ENCODE data around the gene REEP6. TPM values are rescaled to one million over a fixed set of nuclear protein-coding genes. Genes with fewer than 3 reads are reported as not detected.

The REEP6 gene
- total and polyA plus RNA-seq, 2 of the 4 experiments (the other 2 are of a cell fraction) = 1.3 to 2.2 TPM

GRCh38 chr19:1450735-1451731, 39.9 kb upstream of the REEP6 start:
- H3K9me1 ChIP-seq (ENCODE audit: insufficient read depth, low read length) = no peaks in the 10 kb centered on the region
- no peak overlapping the region for H3K4me3 ChIP-seq (ENCODE audit: insufficient read depth, low read depth, low read length)
- in situ Hi-C loops (cut with MboI; ENCODE audit: low sequenced_read_pairs) (no loop called here), dilution Hi-C loops (cut with HindIII; ENCODE audit: low sequenced_read_pairs, unreplicated experiment) (no loop called here), intact Hi-C loops (cut with micrococcal nuclease) (no loop called here)
- no peak overlapping the region for H3K14ac ChIP-seq (replicated peaks; ENCODE audit: low read depth, low read length)
- no peaks in the 10 kb centered on the region for H3K79me1 ChIP-seq (ENCODE audit: low read depth in 1 of 2, low read length in 2 of 2)
- H2AK9ac ChIP-seq (replicated peaks; ENCODE audit: low read depth, low read length, poor library complexity) = no peak overlapping the region
- no peak overlapping the region for H2BK20ac ChIP-seq (ENCODE audit: low read depth, low read length)
- WGBS, 2 experiments (ENCODE audit: extremely low coverage in 2 of 2, insufficient read length in 1 of 2) = 37% methylated on average over 13 of the region's 22 CpGs; no CpG with 5 or more reads in 1 of the 2 experiments
- H3K36me3 ChIP-seq (ENCODE audit: control insufficient read depth, insufficient read depth, low read length) = no peaks in the 10 kb centered on the region
- BruUV-seq (replicated peaks) = no TSS peak
- no peak overlapping the region for H2AK5ac ChIP-seq (ENCODE audit: low read depth, low read length)
- no peak overlapping the region for H3K23ac ChIP-seq (ENCODE audit: low read depth, low read length)
- no peaks in the 10 kb centered on the region for H3K9me3 ChIP-seq (ENCODE audit: control insufficient read depth, insufficient read depth, low read length)
- no peak overlapping the region for H3K56ac ChIP-seq (ENCODE audit: extremely low read depth, insufficient read depth, low read length)
- no peak overlapping the region for H4K8ac ChIP-seq (ENCODE audit: low read depth in 2 of 2, low read length in 2 of 2)
- ChIA-PET CTCF (interaction anchor here (0.9 kb wide), 1 partner anchor 15 kb away, joined by 3 read pairs; no protein-coding TSS in a partner anchor), POLR2A (ENCODE audit: unreplicated experiment) (no interaction called here)
- no peak overlapping the region for H3K9ac ChIP-seq (ENCODE audit: low read depth, low read length)
- H3K4me2 ChIP-seq (ENCODE audit: low read depth, low read length) = no peak overlapping the region
- ATAC-seq (ENCODE audit: low read depth) (no peak), DNase-seq (no peak)
- peaks cover 76% of the 10 kb centered on the region for H3K27me3 ChIP-seq (ENCODE audit: control insufficient read depth, insufficient read depth, low read length)
- H2BK15ac ChIP-seq (ENCODE audit: low read depth, low read length) = no peak overlapping the region
- H4K5ac ChIP-seq (ENCODE audit: low read depth, low read length) = no peak overlapping the region
- H4K91ac ChIP-seq (ENCODE audit: insufficient read depth, low read depth, low read length) = no peak overlapping the region
- H2BK5ac ChIP-seq (ENCODE audit: low read depth, low read length, poor library complexity, severe bottlenecking) = no peak overlapping the region
- no peak overlapping the region for H3K4ac ChIP-seq (ENCODE audit: low read depth, low read length)
- no peak overlapping the region for H3K27ac ChIP-seq (ENCODE audit: insufficient read depth, low read length)
- no peak overlapping the region for H2BK120ac ChIP-seq (ENCODE audit: low read depth, low read length)
- H3K4me1 ChIP-seq (ENCODE audit: control insufficient read depth, insufficient read depth, low read length) = no peaks in the 10 kb centered on the region; the same call in 1 of the 2 replicates
- no peak overlapping the region for H2AFZ ChIP-seq (replicated peaks; ENCODE audit: low read length, poor library complexity)
- TF ChIP-seq BHLHE40 (IDR thresholded peaks at IDR 0.05; ENCODE audit: low read depth, low read length) (no peak), USF2 (IDR thresholded peaks at IDR 0.05; ENCODE audit: low read depth, low read length) (no peak), CHD1 (IDR thresholded peaks at IDR 0.05; ENCODE audit: low read depth, low read length) (no peak), NFE2L2 (IDR thresholded peaks at IDR 0.05; ENCODE audit: low read depth, low read length) (no peak), MAZ (IDR thresholded peaks at IDR 0.05; ENCODE audit: borderline replicate concordance, low read depth, low read length) (no peak), MXI1 (IDR thresholded peaks at IDR 0.05; ENCODE audit: borderline replicate concordance, low read depth, low read length) (no peak), SMC3 (IDR thresholded peaks at IDR 0.05; ENCODE audit: low read depth, low read length) (no peak), CTCF (conservative IDR thresholded peaks at IDR 0.05; ENCODE audit: low read depth, low read length) (no peak)
- no peak overlapping the region for H3K18ac ChIP-seq (ENCODE audit: low read depth, low read length)
- peaks cover 50% of the 10 kb centered on the region for H4K20me1 ChIP-seq (ENCODE audit: insufficient read depth, low read length)
